Jurkat, Clone E6-1 (cell line): ENCODE data around the gene ARHGAP24.
A peak's percentile ranks its signal among the peaks of the same experiment; 100 is the strongest.

ENCODE experiments used
- DNase-seq: peaks from one replicate; pipeline ENCODE4 v3.0.0-alpha.2; 2011; ENCODE audit warnings: low read depth, low spot score
- H3K4me3 ChIP-seq: 2 replicates; pipeline ENCODE4 v1.5.1; 2011; ENCODE audit warnings: mild to moderate bottlenecking, low read length, control low read depth, moderate library complexity

The ARHGAP24 gene

DNA sequence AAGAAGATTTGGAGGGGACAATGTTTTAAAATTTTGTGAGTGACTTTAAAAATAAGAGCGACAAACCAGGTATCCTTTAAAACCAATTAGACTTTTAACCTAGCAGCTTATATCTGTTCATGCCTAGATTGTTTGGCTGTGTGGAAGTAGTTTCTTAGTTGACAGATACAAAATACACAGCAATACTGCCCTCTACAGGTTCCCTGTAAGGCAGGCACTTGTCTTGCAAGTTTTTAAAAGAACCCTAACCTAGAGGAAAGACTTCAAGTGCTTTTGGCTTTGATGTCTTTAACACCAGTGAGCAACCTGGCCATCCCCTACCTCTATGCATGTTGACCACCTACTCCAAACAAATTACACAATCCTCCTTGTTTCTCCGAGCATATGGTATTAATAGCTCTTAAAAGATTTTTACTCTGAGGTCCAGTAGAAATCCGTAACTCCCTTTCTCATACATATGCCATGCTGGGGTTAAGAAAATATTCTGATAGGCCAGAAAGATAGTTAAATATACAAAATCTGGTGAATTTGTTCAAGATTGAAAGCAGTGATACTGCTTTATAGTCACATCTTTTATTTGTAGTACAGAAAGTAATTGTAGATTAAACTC is 273.0 kb downstream of the ARHGAP24 start:
- DNase-seq, result peak; percentile 49

DNA sequence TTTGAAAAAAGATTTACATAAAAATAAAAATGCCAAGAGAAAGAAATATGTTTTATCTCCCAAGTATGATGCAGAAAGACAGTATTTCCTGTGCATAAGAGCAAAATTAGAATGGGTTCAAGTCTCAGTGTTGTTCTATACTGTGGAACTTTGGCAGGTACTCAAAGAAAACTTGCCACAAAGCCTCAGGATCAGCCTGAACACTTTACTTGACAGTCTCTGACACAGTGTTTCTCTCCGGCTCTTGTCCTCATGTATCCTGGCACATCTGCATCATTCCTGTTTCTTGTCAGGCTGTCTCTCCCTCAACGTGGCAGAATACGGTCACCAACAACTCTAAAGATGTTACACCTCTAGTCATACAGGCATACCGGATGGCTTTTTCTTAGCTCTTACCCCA is 273.7 kb downstream of the ARHGAP24 start:
- no peak overlapping the region for H3K4me3 ChIP-seq

More for the DNA sequence above, 273.0 kb downstream of the ARHGAP24 start:
- H3K4me3 ChIP-seq, result no peak overlapping the region

GRCh38 chr4:85751866-85752265 is 276.9 kb downstream of the ARHGAP24 start:
- no peak overlapping the region for H3K4me3 ChIP-seq
- no peak for DNase-seq

More for the DNA sequence above, 273.7 kb downstream of the ARHGAP24 start:
- no peak for DNase-seq

GRCh38 chr4:85755285-85755684 is 280.3 kb downstream of the ARHGAP24 start:
- no peak overlapping the region for H3K4me3 ChIP-seq
- no peak for DNase-seq

DNA sequence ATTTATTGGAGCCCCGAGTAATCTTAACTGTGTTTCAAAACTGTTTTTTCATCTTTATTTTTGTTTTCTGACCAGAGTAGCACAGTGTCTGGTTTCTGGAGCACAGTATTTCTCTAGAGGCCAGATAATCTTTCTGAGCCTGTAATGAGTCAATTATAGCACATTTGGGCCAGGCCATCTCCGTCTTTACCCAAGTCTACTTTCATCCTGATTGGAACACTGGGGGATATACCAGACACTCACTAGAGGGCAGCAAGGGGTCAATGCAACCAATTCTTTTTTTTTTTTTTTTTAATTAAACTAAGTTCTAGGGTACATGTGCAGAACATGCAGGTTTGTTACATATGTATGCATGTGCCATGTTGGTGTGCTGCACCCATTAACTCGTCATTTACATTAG is 282.0 kb downstream of the ARHGAP24 start:
- DNase-seq, result no peak
- no peak overlapping the region for H3K4me3 ChIP-seq

DNA sequence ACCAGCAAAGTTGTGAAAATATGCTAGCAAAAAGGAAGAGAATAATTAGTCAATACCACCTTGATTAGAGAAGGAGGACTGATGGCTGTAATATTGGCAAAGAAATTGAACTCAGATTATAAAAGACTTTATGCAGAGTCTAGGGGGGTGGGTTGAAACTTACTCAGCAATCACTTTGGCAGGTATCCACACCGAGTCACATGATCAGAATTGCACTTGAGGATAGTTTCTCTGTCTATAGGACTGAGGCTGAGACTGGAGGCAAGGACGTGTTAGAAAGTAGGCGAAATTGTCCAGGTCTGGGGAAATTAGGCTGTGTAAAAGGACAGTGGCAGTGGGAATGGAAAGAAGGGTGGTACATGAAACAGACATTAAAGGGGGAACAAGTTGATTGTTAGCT is 284.4 kb downstream of the ARHGAP24 start:
- no peak for DNase-seq
- H3K4me3 ChIP-seq, result no peak overlapping the region

GRCh38 chr4:85760511-85760910 is 285.6 kb downstream of the ARHGAP24 start:
- no peak for DNase-seq
- H3K4me3 ChIP-seq, result no peak overlapping the region

GRCh38 chr4:85761803-85762528 is 287.0 kb downstream of the ARHGAP24 start:
- DNase-seq, result no peak
- no peak overlapping the region for H3K4me3 ChIP-seq

GRCh38 chr4:85762529-85762871 is 287.6 kb downstream of the ARHGAP24 start:
- DNase-seq, result no peak
- no peak overlapping the region for H3K4me3 ChIP-seq

- H3K4me3 ChIP-seq, result no peak overlapping the region
- DNase-seq, result no peak
Observed at GRCh38 chr4:85763202-85763601, 288.3 kb downstream of the ARHGAP24 start.

DNA sequence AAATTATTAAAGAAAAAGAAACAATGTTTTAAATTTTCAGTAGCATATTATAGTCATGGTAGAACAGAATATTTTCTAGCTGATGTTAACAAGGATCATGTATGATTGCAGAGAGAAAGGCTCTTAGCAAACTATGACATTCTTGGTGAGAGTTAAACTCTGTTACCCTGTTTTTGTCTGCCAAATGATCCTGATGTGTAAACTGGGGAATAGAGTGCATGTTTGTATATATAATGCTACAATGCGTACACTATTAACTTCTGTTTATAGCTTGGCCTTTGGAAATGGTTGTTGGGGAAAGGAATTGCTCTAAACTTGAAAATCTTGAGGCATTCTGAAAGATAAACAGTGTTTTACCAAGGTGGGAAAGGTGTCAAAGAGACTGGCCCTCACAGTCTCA is 292.7 kb downstream of the ARHGAP24 start:
- DNase-seq, result no peak
- no peak overlapping the region for H3K4me3 ChIP-seq

- no peak overlapping the region for H3K4me3 ChIP-seq
- DNase-seq, result no peak
Observed at GRCh38 chr4:85769009-85769408, 294.1 kb downstream of the ARHGAP24 start.

DNA sequence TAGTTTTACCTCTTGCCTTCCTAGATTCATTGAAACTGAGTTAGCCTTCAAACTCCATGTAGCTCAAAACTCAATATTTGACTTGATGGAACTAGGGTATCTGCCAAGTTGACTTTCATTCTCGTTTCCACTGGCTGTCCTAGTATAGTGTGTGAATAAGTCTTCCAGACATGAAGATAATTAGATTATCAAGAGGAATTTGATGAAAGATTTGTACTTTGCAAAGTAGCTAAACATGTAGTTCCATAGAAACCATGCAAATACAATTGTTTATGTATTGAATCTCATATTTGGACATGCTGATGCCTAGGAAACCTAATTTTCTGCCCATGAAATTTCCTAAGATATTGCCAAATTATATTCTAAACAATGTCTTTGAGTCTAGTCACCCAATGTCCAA is 297.5 kb downstream of the ARHGAP24 start:
- no peak for DNase-seq
- H3K4me3 ChIP-seq, result no peak overlapping the region

DNA sequence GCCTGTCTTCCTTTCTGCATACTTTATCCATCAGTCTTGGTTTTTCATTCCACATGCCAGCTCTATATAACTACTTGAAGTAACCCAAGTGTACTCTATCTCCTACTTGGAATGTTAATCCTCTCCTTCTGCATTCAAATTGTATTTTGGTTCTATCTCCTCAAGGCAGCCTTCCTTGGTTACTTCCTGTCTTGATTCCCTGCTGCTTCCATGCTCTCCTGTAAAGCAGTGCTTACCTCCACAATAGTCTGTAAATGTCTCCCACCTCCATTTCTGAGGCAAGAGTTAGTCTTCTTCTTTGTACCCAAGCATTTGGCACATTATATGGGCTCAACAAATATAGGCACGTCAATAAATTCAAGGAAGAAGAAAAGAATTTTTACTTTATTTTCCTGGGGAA is 298.4 kb downstream of the ARHGAP24 start:
- no peak for DNase-seq
- no peak overlapping the region for H3K4me3 ChIP-seq

DNA sequence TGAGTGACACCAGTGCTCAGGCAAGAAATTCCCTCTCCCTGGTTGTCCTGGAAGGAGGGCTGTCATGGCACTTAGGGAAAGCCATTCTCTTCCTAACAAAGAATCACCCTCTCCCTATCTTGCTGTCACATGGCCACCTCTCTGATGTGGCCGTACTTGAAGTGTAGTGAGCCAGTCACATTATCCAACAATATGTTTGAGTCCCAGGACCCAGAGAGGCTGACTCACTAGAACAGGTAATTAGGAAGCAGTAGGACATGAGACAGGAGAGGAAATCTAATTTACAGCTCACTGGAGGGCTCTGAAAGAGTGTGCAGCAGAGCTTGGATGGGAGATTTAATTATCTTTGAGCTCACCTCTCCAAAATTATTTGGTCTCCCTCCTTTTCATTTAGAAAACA is 299.1 kb downstream of the ARHGAP24 start:
- no peak overlapping the region for H3K4me3 ChIP-seq
- DNase-seq, result no peak

DNA sequence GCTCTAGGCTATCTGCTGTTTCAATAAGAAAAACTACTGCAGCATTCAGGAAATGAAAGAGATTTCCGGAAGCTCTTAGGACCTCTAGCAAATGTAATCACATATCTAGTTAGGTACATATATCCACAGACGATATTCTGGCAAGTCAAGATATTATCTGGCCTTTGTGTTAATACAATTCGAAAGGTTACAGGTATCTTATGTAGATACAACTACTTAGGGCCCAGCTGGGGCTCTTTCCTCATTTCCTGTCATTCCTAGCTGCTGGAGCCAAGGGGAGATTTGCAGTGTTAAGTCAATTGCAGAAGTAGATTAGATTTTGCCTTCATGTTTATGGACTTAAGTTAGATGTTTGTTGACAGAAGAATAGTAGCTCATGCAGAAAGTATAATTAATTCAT is 299.5 kb downstream of the ARHGAP24 start:
- no peak for DNase-seq
- no peak overlapping the region for H3K4me3 ChIP-seq

GRCh38 chr4:85776096-85776495 is 301.1 kb downstream of the ARHGAP24 start:
- no peak overlapping the region for H3K4me3 ChIP-seq
- no peak for DNase-seq

- no peak overlapping the region for H3K4me3 ChIP-seq
- no peak for DNase-seq
Observed at GRCh38 chr4:85776579-85776978, 301.6 kb downstream of the ARHGAP24 start.

DNA sequence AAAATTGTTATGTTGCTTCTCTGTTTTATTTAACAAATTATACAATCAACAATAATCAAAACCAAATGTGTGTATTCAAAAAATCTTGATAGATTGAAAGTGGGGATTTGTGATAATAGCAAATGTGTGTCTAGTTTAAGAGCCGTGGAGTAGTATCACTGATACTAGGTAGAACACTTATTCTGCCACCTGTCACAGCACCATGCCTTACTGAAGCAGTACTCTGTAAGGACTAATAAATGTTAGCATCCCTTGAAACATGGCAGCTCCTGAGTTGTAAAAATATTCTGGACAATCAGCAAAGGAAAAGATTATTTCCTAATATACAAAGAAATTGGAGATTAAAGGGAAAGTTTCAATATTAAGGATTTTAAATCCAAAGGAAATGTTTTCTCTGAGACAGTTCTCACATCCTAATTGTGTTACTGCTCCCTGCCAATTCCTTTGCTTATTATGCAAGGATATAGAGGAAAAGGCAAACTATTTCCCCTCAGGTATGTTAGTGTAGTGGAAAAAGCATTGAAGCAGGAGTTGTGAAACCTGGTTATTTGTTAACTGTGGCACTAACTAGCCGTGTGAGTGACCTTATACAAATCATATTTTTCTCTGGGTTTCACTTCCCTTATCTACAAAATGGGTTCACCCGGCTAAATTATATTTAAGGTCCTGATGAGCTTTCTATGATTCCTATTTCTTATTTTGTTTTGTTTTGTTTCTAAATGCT is 303.1 kb downstream of the ARHGAP24 start:
- H3K4me3 ChIP-seq, result no peak overlapping the region
- DNase-seq, result no peak

GRCh38 chr4:85778632-85779131 is 303.7 kb downstream of the ARHGAP24 start:
- DNase-seq, result no peak
- no peak overlapping the region for H3K4me3 ChIP-seq
